Mucosa of stomach (tissue), 1 donor: Measurements from ENCODE around the gene CDH12.
"Not testable (repeated sequence)": the region's sequence is repeated elsewhere in the genome, so short reads cannot be mapped to it uniquely, and the experiment has no call there.

Experiments
- H3K27me3 ChIP-seq: one replicate; pipeline ENCODE4 v1.7.0; 2013; ENCODE audit warnings: mild to moderate bottlenecking, low read length; ENCODE audit not compliant: control insufficient read depth, insufficient read depth
- H3K36me3 ChIP-seq: one replicate; pipeline ENCODE4 v1.7.0; 2013; ENCODE audit warnings: low read length; ENCODE audit not compliant: control insufficient read depth, insufficient read depth
- H3K4me1 ChIP-seq: one replicate; pipeline ENCODE4 v1.7.0; 2013; ENCODE audit warnings: mild to moderate bottlenecking, low read length; ENCODE audit not compliant: control insufficient read depth, insufficient read depth
- H3K4me3 ChIP-seq: one replicate; pipeline ENCODE4 v1.7.0; 2013; ENCODE audit warnings: low read length
- H3K9ac ChIP-seq: one replicate; pipeline ENCODE4 v1.7.0; 2013; ENCODE audit warnings: mild to moderate bottlenecking, low read length, moderate library complexity
- H3K9me3 ChIP-seq: one replicate; pipeline ENCODE4 v1.7.0; 2013; ENCODE audit warnings: mild to moderate bottlenecking, low read length, moderate library complexity; ENCODE audit not compliant: control insufficient read depth
- donor health status: Pancreatic carcinoma.

CDH12 gene

GRCh38 chr5:22390888-22391287 lies 462.3 kb downstream of the CDH12 start:
- H3K9ac ChIP-seq: no peak overlapping the region
- no peaks in the 10 kb centered on the region for H3K36me3 ChIP-seq
- H3K4me3 ChIP-seq: no peak overlapping the region
- no peaks in the 10 kb centered on the region for H3K9me3 ChIP-seq
- no peaks in the 10 kb centered on the region for H3K27me3 ChIP-seq
- H3K4me1 ChIP-seq: no peaks in the 10 kb centered on the region

DNA sequence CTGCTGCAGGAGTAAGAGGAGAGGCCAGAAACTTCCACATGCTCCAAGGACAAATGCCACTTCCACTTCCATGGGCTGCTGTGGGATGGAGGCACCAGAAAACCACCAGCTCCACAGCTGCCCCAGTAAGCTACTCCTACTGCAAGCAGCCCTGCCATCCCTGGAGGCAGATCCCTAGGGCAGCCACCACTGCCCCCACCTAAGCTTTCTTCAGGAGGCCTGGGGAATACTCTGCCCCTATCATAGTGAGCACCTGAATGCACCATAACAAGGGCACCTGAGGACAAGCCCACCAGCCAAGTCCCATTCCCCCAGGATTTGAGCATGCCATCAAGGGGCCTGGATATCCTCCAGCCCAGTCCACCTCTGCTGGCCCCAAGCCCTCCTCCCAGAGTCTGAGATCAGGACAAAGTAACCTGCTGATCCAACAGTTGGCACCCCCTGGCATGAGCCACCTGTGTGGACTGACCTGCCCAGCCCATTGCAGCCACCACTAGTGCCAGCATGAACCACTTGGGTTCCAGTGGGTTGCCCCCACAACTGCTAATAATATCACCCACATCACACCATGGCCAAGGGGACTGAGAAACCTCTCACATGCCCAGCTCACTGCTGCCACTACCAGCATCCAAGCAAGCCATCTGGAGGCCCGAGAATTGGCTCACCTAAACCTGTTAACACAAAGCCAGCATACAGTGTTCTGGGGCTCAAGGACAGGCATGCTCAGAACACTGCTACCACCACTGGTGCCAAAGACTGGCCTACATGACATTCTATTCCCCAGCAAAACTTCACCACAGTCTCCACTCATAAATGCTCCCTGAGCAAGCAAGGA lies 480.1 kb downstream of the CDH12 start:
- H3K9ac ChIP-seq: no peak overlapping the region
- no peaks in the 10 kb centered on the region for H3K9me3 ChIP-seq
- no peaks in the 10 kb centered on the region for H3K36me3 ChIP-seq
- no peaks in the 10 kb centered on the region for H3K4me1 ChIP-seq
- H3K4me3 ChIP-seq: no peak overlapping the region
- H3K27me3 ChIP-seq: no peaks in the 10 kb centered on the region

DNA sequence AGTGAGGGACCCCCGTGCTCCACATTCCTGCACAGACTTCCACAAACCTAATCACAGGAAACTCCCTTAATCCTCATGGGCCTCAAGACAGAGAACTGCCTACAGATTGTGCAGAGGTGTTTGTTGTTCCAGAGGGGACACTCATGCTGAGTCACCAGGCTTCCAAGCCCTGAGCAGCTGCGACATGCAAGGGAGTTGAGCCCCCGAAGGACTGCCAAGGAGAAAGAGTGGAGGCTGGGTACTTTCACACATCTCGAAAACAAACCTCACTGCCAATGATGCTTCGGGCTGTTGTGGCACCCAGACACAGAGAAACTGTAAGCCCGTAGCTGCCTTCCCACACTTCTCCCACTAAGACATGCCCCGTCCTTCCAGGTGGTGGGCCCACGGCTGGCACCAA lies 480.8 kb downstream of the CDH12 start:
- H3K9ac ChIP-seq: no peak overlapping the region
- no peaks in the 10 kb centered on the region for H3K4me1 ChIP-seq
- H3K27me3 ChIP-seq: no peaks in the 10 kb centered on the region
- no peaks in the 10 kb centered on the region for H3K9me3 ChIP-seq
- no peaks in the 10 kb centered on the region for H3K36me3 ChIP-seq
- no peak overlapping the region for H3K4me3 ChIP-seq

DNA sequence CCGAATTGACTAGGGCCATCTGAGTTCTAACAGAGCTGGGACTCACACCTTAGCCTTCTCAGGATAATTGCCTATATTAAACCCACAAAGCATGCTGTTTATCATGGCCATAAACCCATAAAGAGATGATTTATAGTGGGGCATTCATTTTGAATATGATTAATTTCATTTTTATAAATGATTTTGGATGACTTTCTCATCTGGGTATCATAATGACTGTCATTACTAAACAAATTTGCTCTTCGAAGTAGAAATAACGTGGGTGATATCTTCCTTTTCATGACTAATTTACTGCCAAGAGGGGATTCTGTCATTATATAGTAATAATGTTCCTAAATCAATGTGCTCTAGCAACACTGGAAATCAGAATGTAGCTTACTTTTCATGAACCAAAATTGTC lies 498.2 kb downstream of the CDH12 start:
- H3K27me3 ChIP-seq: no peaks in the 10 kb centered on the region
- no peak overlapping the region for H3K4me3 ChIP-seq
- no peaks in the 10 kb centered on the region for H3K36me3 ChIP-seq
- no peaks in the 10 kb centered on the region for H3K9me3 ChIP-seq
- no peak overlapping the region for H3K9ac ChIP-seq
- H3K4me1 ChIP-seq: no peaks in the 10 kb centered on the region

GRCh38 chr5:22352493-22352892 lies 500.7 kb downstream of the CDH12 start:
- Histone ChIP-seq H3K27me3 (no peaks in the 10 kb centered on the region), H3K36me3 (no peaks in the 10 kb centered on the region), H3K9ac (no peak overlapping the region), H3K4me1 (no peaks in the 10 kb centered on the region), H3K4me3 (no peak overlapping the region), H3K9me3 (no peaks in the 10 kb centered on the region)

DNA sequence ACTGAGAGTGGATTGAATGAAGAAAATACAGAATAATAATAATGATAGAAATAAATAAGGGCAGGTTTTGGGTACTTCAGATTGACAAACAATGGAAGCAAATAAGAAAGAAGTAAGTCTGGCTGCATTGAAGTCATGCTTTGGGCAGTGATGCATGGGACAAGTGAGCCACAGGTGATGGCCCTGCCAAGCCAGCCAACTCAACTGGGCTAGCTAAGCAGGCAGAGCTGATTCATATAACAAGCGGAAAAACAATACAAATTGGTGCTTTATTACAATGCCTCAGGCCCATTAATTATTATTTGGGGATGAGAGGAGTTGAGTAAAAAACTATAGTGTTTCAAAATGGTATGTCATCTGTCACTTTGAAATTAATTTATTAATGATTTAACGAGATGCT lies 502.0 kb downstream of the CDH12 start:
- Histone ChIP-seq H3K27me3 (no peaks in the 10 kb centered on the region), H3K9me3 (no peaks in the 10 kb centered on the region), H3K4me1 (no peaks in the 10 kb centered on the region), H3K36me3 (no peaks in the 10 kb centered on the region), H3K9ac (no peak overlapping the region), H3K4me3 (no peak overlapping the region)

DNA sequence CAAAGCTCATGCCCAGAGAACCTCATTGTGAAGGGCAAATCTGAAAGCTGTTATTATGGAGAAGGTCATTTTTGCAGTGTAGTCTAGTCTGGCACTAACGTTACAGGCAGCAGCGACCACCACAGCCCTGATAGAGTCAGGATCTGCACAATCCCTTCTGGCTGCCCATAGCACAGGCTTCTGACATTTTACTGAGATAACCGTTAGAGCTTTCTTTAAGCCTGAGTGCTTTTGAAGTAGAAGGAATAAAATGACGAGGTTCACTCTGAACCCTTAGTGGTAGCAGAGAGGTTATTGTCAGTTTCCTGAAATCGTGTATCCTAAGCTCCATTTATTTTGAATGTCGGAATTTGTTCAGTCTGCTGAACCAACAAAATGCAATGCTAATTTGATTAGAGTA lies 505.1 kb downstream of the CDH12 start:
- Histone ChIP-seq H3K9ac (no peak overlapping the region), H3K36me3 (no peaks in the 10 kb centered on the region), H3K9me3 (no peaks in the 10 kb centered on the region), H3K4me1 (no peaks in the 10 kb centered on the region), H3K4me3 (no peak overlapping the region), H3K27me3 (no peaks in the 10 kb centered on the region)

- Histone ChIP-seq H3K36me3 (no peaks in the 10 kb centered on the region), H3K4me3 (no peak overlapping the region), H3K9me3 (no peaks in the 10 kb centered on the region), H3K27me3 (no peaks in the 10 kb centered on the region), H3K9ac (no peak overlapping the region), H3K4me1 (no peaks in the 10 kb centered on the region)
Measured at GRCh38 chr5:22344000-22344399, 509.1 kb downstream of the CDH12 start.

DNA sequence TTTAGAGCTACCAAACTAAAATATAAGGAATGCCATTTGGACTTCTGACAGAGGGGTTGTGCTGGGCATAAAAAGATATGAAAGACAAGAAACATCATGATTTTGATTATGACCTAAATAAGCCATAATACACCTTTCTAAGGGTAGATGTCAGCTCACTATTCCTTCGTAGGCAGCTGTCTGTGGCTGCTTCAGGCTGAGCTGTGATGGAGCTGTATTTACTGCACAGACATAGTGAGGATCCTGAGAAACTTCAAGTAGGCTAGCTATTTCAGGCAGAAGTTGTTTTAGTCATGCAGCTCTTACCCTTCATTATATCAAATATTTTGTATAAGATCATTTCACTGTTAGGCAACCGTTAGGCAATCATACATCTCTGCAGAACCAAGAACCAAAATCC lies 511.7 kb downstream of the CDH12 start:
- Histone ChIP-seq H3K27me3 (no peaks in the 10 kb centered on the region), H3K9me3 (no peaks in the 10 kb centered on the region), H3K9ac (no peak overlapping the region), H3K4me3 (no peak overlapping the region), H3K4me1 (no peaks in the 10 kb centered on the region), H3K36me3 (no peaks in the 10 kb centered on the region)

- not testable (repeated sequence) for H3K36me3 ChIP-seq, H3K27me3 ChIP-seq, H3K4me1 ChIP-seq, H3K9me3 ChIP-seq, H3K4me3 ChIP-seq, H3K9ac ChIP-seq
Measured at GRCh38 chr5:22332949-22333348, 520.2 kb downstream of the CDH12 start.

DNA sequence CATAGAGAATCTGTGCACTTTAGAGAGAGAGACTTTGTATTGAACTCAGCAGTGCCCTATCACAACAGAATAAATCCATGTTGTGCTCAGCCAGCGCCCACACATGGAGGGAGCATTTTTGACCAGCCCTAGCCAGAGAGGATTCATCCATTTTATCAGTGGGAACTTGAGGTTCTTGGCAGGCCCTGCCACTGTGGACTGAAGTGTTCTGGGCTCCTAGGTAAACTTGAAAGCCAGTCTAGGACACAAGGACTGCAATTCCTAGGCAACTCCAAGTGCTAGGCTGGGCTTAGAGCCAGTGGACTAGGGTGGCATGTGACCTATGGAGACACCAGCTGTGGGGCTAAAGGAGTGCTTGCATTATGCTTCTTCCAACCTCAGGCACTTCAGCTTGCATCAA lies 523.5 kb downstream of the CDH12 start:
- Histone ChIP-seq H3K9ac (no peak overlapping the region), H3K4me1 (no peaks in the 10 kb centered on the region), H3K4me3 (no peak overlapping the region)

GRCh38 chr5:22319798-22320197 lies 533.3 kb downstream of the CDH12 start:
- H3K4me3 ChIP-seq: no peak overlapping the region
- no peak overlapping the region for H3K9ac ChIP-seq

More for the DNA sequence above, 523.5 kb downstream of the CDH12 start:
- no peaks in the 10 kb centered on the region for H3K27me3 ChIP-seq
- no peaks in the 10 kb centered on the region for H3K36me3 ChIP-seq
- H3K9me3 ChIP-seq: no peaks in the 10 kb centered on the region

GRCh38 chr5:22316294-22316693 lies 536.9 kb downstream of the CDH12 start:
- Histone ChIP-seq H3K36me3 (no peaks in the 10 kb centered on the region), H3K9ac (no peak overlapping the region), H3K9me3 (no peaks in the 10 kb centered on the region), H3K4me3 (no peak overlapping the region), H3K4me1 (no peaks in the 10 kb centered on the region), H3K27me3 (no peaks in the 10 kb centered on the region)

More at GRCh38 chr5:22319798-22320197, 533.3 kb downstream of the CDH12 start:
- H3K9me3 ChIP-seq: no peaks in the 10 kb centered on the region
- H3K4me1 ChIP-seq: no peaks in the 10 kb centered on the region
- no peaks in the 10 kb centered on the region for H3K27me3 ChIP-seq
- no peaks in the 10 kb centered on the region for H3K36me3 ChIP-seq
